K562 (cell line): ENCODE measurements around the gene SMAD7.

ENCODE experiments used
- BMI1 ChIP-seq: fragments of 150-350 bp; IDR thresholded peaks from 2 replicates; pipeline ENCODE4 v1.6.1; 2014; ENCODE audit warnings: low read length
- CTCF ChIP-seq, 3 experiments: IDR thresholded peaks in 2 of 3; conservative IDR thresholded peaks in 1 of 3; 2 replicates each; pipeline ENCODE4 v1.5.1; 2011 to 2012; ENCODE audit warnings: low read length in 3 of 3, mild to moderate bottlenecking in 3 of 3, control low read depth in 2 of 3, improper control_type of control experiment in 1 of 3, inconsistent platforms in 1 of 3, low read depth in 1 of 3, mixed read lengths in 1 of 3, moderate library complexity in 1 of 3; ENCODE audit not compliant: insufficient read depth in 2 of 3
- FOXA3 ChIP-seq, 2 experiments: fragments of 450-650 bp in 1 of 2; sonication (generic) in 1 of 2; formaldehyde crosslinking; IDR thresholded peaks in 1 of 2; conservative IDR thresholded peaks in 1 of 2; 2 replicates each; pipeline versions ENCODE4 v1.4.0 to v1.8.0; 2020 to 2022; ENCODE audit warnings: mild to moderate bottlenecking in 2 of 2, missing genetic modification reagents in 1 of 2
- FOXJ3 ChIP-seq: sonication (generic); formaldehyde crosslinking; IDR thresholded peaks from 2 replicates; pipeline ENCODE4 v1.4.0; 2020; ENCODE audit warnings: mild to moderate bottlenecking, missing genetic modification reagents
- HNRNPK ChIP-seq: fragments of 200-400 bp; formaldehyde crosslinking; IDR thresholded peaks from one replicate; pipeline ENCODE4 v1.6.1; 2018; ENCODE audit warnings: mild to moderate bottlenecking, low read depth, low read length; ENCODE audit not compliant: poor library complexity, severe bottlenecking
- TF ChIP-seq, protein P1 (sequence below): fragments of 250-450 bp; sonication (Bioruptor Pico); IDR thresholded peaks from 2 replicates; pipeline ENCODE4 v1.5.0; 2022; ENCODE audit warnings: mild to moderate bottlenecking
- TF ChIP-seq, protein P2 (sequence below): sonication (generic); formaldehyde crosslinking; IDR thresholded peaks from 2 replicates; pipeline ENCODE4 v1.9.0; 2022; ENCODE audit warnings: mild to moderate bottlenecking, missing genetic modification reagents

- TF ChIP-seq, protein P1, sequence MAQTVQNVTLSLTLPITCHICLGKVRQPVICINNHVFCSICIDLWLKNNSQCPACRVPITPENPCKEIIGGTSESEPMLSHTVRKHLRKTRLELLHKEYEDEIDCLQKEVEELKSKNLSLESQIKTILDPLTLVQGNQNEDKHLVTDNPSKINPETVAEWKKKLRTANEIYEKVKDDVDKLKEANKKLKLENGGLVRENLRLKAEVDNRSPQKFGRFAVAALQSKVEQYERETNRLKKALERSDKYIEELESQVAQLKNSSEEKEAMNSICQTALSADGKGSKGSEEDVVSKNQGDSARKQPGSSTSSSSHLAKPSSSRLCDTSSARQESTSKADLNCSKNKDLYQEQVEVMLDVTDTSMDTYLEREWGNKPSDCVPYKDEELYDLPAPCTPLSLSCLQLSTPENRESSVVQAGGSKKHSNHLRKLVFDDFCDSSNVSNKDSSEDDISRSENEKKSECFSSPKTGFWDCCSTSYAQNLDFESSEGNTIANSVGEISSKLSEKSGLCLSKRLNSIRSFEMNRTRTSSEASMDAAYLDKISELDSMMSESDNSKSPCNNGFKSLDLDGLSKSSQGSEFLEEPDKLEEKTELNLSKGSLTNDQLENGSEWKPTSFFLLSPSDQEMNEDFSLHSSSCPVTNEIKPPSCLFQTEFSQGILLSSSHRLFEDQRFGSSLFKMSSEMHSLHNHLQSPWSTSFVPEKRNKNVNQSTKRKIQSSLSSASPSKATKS (CRISPR knock-in tag), result no peak
- no peak for TF ChIP-seq FOXJ3 (CRISPR knock-in tag)
- TF ChIP-seq, protein P2, sequence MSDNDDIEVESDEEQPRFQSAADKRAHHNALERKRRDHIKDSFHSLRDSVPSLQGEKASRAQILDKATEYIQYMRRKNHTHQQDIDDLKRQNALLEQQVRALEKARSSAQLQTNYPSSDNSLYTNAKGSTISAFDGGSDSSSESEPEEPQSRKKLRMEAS, result no peak
- no peak for TF ChIP-seq CTCF (IDR thresholded peaks at IDR 0.05 in 2 of 3, conservative IDR thresholded peaks at IDR 0.05 in 1 of 3; ENCODE audit: insufficient read depth in 2 of 3, low read depth in 1 of 3, low read length in 3 of 3)
- no peak for TF ChIP-seq FOXA3 (CRISPR knock-in tag; conservative IDR thresholded peaks at IDR 0.05 in 1 of 2, IDR thresholded peaks at IDR 0.05 in 1 of 2)
- no peak for TF ChIP-seq HNRNPK
- TF ChIP-seq BMI1, result no peak
Measured at GRCh38 chr18:48961547-48961946, 10.8 kb upstream of the SMAD7 start.
